Stimulated activated CD4-positive, alpha-beta T cell treated with anti-CD3 and anti-CD28 coated beads, Interleukin-12 subunit alpha, Interleukin-12 subunit beta, amount 100 ng/mL, for 48 hours (primary cell): ENCODE data around the gene C14orf93.

Experiments
- DNase-seq, 3 donors: peaks; one replicate each; pipeline ENCODE4 v3.0.0-alpha.2; 2020; ENCODE audit warnings: low read depth in 2 of 3, low spot score in 1 of 3

Gene C14orf93, protein sequence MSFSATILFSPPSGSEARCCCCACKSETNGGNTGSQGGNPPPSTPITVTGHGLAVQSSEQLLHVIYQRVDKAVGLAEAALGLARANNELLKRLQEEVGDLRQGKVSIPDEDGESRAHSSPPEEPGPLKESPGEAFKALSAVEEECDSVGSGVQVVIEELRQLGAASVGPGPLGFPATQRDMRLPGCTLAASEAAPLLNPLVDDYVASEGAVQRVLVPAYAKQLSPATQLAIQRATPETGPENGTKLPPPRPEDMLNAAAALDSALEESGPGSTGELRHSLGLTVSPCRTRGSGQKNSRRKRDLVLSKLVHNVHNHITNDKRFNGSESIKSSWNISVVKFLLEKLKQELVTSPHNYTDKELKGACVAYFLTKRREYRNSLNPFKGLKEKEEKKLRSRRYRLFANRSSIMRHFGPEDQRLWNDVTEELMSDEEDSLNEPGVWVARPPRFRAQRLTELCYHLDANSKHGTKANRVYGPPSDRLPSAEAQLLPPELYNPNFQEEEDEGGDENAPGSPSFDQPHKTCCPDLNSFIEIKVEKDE

DNA sequence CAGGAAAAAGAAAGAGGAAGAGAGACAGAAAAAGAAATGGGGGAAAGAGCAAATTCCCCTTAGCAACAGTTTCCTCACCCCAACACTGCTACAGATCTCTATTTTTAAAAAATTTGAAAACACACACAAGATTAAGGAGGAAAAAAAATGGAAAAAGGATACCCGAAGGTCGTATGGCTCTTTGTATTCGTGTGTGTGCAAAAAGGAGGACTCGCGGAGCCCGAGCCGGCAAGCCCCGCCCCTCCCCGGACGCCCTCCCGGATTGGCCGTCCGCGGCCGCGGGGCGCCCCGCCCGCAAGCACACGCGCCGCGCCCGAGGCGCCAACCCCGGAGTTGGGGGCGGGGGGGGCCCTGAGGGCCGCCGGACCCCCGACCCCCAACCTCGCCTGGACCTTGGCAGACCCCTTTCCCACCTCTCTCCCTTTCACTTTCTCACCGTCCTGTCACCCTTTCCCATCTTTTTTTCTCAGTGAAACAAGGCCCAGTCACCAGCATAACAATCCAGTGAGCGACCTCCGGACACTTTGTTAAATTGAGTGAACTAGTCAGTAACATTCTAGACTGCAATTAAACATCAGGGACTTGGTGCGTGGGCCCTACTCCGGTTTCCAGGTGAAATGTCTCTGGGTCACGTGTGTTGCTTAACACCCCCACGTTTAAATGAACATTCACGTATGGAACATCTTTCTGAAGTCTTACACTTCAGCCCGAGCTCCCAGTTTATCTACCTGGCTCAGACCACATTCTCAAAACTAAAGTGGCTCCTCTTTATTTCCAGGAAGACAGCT is at the start of gene C14orf93:
Gene C14orf93 (minus strand): TSS at position 205 of the 788 bp plus-strand sequence. CDS start 11,120 bp downstream, outside the sequence.
- DNase-seq = peak; percentile 63 to 79 (median 74)

DNA sequence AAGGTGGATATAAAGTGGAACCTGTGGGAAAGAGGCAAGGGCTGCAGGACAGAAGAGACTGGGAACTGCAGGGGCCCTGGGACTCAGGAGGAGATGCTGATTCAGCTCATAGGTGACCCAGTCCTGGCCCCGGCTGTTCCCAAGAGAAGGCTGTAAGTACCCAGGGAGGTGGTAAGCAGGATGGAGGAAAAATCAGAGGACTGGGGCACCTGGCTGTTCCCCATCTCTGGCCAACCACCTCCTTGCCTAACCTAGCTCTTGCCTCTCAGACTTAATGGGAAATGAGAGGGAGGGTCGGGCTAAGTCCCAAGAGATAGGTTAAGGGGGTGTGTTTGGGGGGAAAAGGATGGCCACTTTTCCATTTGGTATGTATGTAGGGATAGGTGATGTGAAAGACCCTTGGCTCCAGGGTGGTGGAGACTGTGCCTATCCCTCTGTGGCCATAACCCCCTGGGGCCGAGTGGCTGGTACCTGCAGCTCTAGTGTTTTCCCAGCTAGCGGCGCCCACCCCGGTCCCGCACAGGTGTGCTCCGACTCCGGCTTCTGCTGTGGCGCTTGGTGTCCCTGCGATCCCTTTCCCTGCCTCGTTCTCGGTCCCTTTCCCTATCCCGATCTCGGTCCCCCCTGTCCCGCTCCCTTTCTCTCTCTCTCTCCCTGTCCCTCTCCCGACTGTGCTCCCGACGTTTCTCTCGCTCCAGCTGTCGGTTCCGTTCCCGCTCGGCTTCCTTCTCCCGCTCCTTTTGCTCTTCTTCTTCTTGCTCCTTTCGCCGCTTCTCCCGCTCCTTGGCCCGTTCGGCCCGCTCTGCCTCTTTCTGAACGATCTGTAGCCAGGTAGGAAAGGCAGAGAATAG is 48.9 kb upstream of the C14orf93 start:
- DNase-seq = no peak

DNA sequence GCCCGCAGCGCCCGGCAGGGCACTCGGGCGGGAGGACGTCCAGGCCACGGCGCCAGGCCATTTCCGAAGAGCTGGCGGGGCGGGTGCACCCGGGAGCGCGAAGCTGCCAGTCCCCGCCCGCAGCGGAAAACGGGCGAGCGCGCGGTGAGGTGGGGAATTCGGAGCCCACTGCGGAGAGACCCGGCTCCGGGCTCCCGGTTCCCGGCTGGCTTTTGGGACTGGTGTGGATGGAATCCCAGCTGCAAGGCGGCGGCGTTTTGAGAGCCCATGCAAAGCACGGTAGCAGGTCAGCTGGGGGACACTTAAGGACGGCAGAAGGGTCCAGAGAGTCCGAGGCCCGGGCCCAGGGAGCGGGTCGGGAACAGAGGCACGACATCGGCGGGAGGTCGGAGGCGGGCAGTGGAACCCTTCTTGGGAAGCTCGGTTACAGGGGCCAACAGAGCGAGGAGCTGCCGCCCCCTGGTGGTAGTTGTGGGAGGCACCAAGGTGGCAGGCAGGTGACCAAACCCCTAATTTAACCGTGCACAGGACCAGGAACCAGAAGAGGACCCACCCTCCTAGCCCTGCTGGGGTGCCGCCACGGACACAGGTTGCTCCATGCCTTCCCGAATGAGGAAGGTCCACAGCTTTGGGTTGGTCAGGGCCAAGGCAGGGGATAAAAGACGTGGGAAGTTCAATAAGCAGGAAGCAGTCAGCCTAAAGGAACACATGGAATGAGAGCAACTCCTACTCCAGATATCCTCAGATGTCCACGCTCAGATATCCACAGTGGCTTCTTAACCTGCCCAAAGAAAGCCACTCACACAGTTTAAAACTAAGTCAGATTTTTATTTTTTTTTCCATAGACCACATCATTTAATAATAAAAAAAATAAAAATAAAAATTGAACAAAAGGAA is 48.1 kb upstream of the C14orf93 start:
- peak; percentile 77 to 88 (median 84) for DNase-seq

DNA sequence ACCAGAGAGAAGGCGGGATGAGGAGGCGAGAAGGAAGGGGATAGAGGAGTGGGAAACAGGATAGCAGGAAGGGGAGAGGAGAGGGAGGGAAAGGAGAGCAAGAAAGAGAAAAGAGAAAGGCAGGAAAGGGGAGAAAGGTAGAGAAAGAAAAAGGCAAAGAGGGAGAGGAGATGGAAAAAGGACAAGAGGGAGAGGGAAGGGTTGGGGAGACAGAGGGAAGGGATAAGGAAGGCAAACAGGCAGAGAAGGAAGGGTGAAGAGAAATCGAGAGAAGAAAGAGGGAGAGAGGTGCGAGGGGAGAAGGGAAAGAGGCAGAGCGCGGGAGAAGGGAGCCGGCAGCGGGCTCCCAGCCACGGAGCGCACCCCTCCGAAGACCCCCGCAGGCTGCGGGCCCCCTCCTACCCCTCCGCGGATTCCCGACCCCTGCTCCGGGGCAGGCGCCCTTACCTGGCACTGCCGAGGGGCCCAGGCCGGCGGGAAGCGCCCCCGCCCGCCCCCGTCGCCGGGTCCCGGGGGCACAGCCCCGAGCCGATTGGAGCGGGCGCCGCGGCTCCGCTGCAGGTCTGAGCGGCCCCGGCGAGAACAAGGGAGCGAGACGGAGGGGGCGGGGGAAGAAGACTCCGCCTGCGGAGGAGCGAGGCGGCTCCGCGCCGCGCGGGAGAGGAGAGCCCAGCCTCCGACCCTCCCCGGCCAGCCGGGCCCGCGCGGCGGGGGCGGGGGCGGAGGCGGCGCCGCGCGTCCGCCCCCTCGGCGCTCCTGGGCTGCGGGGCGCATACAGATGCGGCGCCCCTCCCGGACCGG is 47.2 kb upstream of the C14orf93 start, which contains the start of gene CDH24:
Gene CDH24 (minus strand): TSS at position 565 of the 801 bp plus-strand sequence. CDS start 1,787 bp downstream, outside the sequence.
- DNase-seq = peak; percentile 34 to 68 (median 41)

DNA sequence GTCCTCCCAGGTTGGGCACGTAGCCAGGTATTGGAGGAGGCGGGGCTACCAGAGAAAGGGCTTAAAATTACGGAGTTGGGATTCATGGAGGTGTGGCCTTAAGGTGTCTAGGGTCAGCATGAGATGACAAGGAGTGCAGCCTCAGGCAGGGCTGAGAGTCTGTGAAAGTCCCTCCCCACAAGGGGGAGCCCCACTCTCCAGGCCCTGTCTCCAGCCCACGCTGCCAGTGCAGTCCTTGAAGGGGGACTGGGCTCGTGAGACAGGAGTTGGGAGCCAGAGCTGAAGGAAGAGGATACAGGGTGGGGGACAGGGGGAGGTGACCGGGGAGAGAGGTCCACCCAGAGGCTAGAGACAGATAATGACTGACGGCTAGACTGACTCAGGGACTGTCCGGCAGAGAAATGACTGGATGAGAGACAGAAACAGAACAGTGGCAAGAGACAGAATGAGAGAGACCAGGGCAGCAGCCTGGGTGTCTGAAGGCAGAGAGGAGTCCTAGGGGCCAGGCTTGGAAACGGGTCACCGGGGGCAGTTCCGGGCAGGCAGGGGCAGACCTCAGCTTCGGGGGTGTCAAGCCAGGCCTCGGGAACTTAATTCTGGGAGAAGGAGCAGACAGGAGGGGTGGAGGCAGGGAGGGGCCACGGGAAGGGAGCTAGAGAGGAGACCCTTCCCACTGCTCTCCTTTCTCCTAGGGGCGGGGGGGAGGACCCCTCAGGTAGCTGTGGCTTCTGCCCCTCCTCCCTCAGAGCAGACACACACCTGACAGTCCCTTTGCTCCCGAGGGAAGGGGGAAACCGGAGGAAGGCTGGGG is 46.4 kb upstream of the C14orf93 start:
- peak; percentile 36 to 59 (median 52) for DNase-seq

DNA sequence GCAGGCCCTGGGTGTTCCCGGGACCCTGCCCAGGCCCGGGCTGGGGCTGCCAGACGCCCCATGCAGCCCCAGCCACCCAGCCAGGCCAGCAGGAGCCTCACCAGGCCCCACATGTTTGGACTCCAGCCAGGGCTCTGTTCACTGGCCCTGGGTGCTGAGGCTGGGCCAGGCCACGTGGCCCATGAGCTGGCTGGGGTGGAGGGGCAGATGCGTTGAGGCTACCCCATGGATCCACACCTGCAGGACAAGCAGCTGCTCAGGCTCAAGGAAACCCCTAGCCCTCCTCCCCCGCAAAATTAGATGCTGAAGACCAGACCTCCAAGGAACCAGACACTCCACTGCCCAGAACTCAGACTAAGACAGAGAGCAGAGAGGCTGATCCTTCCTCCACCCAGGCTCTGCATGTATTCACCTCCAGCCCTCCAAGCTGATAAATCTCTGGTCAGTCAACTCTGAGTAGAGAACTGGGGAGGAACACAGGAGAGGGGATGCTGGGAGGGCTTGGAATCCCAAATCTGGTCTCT is 45.7 kb upstream of the C14orf93 start:
- DNase-seq = no peak

DNA sequence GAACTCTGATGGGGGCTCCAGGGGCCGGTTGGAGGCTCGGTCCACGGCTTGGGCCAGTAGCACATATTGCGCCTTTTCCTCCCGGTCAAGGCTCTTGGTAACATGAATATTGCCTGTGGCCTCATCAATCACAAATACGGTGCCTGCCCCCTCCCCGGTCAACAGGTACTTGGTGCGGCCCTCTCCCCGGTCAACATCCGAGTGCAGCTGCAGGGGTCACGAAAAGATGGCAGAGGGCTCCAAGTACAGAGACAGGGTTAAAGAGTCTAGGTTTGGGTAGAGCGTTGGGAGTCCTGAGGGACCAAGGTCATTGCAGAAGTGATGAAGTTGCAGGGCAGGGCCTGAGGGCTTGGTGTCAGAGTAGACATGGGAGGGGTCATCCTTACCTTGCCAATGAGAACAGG is 45.2 kb upstream of the C14orf93 start:
- no peak for DNase-seq

DNA sequence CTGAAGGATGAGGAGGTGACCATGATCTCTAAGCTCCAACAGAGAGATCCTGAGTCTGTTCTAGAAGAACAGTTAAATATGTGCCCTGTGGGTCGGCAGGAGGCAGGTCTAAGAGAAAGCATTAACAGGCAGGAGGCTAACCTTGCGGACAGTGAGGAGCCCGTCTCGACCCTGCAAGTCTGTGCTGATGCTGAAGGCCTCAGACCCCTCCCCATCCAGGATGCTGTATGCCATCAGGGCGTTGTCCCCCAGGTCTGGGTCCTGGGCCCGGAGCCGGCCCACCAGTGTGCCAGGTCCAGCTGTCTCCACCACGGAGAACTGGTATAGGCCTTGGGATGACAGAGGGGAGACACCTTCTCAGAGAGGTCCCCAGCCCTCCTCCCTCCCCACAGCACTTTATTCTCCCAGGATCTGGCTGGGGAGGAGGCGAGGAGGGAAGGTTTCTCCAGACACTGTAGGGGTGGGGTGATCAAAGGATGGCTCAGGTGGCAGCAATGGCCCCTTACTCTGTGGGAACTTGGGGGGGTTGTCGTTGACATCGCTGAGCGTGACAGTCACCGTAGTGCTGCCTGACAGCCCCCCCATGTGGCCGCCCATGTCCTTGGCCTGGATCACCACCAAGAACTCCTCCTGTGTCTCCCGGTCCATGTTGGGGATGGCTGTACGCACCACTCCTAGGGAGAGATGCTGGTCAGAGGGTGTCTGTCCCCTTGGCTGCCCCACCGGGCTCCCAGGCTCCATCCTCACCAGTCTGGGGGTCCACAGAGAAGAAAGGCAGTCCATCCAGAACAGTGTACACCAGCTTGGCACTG is 44.3 kb upstream of the C14orf93 start:
- DNase-seq = peak in 1 of 3 donors; percentile 19

DNA sequence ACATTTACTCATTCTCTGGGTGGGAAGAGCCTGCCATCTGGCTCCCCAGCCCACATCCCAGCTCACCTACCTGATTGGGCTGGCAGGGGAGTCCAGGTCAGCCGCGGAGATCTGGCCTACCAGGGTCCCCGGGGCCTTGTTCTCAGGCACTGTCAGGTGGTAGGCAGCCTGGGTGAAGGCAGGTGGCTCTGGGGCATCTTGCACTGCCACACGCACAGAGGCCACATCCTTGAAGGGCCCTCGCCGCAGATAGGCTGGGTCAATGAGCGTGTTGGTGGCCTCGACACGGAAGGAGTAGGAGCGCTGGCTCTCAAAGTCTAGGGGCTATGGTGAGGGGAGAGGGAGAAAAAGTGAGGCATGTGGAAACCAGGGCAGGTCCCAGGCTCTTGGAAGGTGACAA is 43.5 kb upstream of the C14orf93 start:
- no peak for DNase-seq

DNA sequence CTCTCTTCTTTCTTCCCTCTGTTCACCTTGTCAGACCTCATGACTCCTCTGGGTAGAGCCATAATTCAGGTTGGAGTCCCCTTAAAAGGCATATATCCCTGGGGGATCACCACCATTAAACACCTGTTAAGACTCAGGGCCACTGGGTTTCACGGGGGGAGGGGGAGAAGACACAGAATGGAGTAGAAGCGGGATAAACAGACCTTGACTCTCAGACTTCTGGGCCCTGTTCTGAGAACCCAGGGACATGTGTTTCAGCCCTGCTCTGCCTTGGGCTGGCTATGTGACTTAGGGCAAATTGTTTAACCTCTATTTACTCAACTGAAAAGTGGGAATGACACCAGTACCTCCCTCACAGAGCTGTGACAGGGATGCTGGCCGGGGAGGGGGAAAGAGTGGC is 42.7 kb upstream of the C14orf93 start:
- DNase-seq = no peak

DNA sequence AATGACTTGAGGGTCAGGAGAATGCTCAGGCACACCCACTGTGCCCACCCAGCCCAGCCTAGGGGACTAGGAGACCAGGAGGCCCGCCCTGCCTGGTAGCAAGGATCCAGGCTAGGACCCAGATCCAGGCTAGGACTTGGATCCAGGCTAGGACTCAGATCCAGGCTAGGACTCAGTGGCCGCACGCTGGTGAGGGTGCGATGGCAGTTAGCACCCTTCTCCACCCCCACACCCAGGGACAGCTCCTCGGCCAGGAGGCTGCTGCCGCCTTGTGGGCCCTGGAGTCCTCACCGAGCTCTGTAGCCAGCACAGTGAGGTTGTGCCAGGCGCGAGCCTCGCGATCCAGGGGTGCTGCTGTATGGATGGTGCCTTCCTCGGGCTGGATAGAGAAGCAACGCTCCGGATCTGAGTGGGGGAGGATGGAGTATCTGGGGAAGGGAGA is 42.3 kb upstream of the C14orf93 start:
- no peak for DNase-seq

DNA sequence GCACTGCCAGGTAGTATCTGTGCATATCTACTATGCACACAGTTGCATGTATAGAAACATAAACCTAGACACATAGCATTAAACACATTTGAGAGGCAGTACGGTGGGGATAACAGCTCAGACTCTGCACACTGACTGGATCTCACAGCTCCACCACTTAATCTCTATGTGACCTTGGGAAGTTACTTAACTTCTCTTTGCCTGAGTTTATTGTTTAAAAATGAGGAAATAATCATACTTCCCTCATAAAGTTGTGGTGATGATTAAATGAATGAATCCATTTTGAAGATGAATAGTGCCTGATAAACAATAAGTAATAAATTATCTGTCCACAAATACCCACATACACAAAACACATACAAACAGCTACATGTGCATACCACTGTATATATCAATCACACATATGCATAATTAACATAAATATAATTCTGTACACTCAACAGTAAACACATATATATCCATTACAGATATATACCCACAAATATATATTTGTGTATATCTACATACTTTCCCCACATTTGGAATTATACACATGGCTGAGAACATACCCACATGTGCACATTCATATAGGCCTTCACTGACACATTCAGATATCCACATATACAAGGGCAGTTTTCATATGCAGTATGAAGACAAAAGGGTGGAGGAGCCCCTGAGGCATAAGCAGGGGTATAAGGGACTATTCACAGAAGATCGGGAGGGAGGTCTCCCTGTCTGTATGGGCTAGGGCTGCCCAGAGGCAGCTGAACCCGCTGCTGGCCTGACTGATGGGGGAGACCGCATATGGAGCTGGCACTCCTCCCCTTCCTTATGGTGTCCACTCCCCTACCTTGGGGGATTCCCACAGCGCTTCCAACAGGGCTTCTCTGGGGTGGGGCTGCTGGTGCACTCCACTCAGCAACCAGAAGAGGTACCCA is 41.5 kb upstream of the C14orf93 start:
- no peak for DNase-seq

DNA sequence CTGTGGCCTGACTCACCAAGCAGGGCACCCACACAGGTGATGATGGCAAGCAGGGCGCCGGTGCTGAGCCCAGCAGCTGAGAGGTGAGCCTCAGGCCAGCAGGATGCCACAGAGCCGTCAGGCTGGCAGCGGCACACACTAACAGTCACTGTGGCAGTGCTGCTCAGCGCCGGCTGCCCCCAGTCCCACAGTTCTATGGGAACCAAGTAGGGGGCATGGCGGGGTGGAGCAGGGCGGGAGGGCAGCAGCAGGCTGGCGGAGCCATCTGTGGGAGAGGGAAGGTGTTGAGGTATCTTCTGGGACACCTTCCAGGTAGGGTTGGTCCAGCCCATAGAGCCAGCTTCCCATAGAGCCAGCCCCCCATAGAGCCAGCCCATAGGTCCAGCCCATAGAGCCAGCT is 39.1 kb upstream of the C14orf93 start:
- DNase-seq = no peak

DNA sequence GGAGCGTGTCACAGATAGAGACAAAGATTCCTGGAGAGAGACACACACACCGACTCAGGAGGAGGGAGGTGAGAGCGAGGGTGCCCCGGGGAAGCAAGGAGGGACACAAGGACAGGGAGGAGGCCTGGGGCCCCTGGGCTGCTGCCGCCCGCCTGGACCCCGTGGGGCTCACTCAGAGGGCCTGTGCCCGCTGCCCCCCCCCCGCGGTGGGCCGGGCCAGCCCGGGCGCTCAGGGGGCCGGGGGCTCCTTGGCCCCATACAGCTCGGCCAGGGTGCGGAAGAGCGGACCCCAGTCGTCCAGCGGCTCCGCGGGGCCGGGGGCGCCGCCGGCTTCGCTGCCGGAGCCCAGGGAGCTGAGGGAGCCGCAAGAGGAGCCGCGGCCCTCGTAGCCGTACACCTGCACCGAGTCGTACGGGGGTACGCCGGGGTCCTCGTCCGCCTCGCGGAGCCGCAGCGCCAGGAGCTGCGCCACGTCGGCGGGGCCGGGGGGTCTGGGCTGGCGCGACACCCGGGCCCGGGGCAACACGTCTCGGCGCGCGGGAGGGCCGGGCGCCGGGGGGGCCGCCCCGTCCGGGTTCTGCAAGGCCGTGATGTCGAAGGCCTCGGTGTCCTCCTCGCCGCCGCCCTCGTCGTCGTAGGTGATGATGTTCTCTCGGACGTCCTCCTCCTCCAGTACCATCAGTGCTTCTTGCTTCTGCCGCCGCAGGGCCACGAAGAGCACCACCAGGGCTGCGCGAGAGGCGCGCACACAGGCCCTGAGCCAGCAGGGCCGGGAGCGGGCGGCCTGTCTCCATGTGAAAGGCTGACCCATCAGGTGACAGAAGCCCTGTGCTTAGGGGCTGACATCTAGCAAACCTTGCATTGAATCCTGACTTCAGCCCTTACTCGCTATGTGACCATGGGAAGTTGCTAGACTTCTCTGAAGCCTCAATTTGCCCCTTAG is 38.1 kb upstream of the C14orf93 start:
- no peak for DNase-seq
